Gastroesophageal sphincter (tissue), 4 donors: Measurements from ENCODE around the gene CECR2. TPM values are rescaled to one million over a fixed set of nuclear protein-coding genes. Genes with fewer than 3 reads are reported as not detected.
"Not testable (repeated sequence)": the region's sequence is repeated elsewhere in the genome, so short reads cannot be mapped to it uniquely, and the experiment has no call there.

ENCODE experiments used
- ATAC-seq: fragments of 150-250 bp; one replicate; pipeline ENCODE4 v1.9.1; 2016; ENCODE audit warnings: mild to moderate bottlenecking, moderate library complexity
- H3K27ac ChIP-seq, 4 donors: fragments of 200-600 bp; sonication (generic) in 3 of 4; 1 replicate in 3 of 4; 2 replicates in 1 of 4; pipeline ENCODE4 v1.5.1; 2016 to 2019
- H3K27me3 ChIP-seq: fragments of 200-600 bp; sonication (generic); one replicate; pipeline ENCODE4 v1.5.1; 2019
- H3K36me3 ChIP-seq, 2 donors: fragments of 200-600 bp; sonication (generic); one replicate each; pipeline ENCODE4 v1.5.1; 2019; ENCODE audit warnings: control low read depth in 1 of 2
- H3K4me1 ChIP-seq, 3 donors: fragments of 200-600 bp; sonication (generic); 1 replicate in 2 of 3; 2 replicates in 1 of 3; pipeline ENCODE4 v1.5.1; 2016 to 2019; ENCODE audit warnings: control low read depth in 2 of 3
- H3K4me3 ChIP-seq, 2 donors: fragments of 200-600 bp; sonication (generic); one replicate each; pipeline ENCODE4 v1.5.1; 2019; ENCODE audit warnings: mild to moderate bottlenecking in 1 of 2, moderate library complexity in 1 of 2
- H3K9me3 ChIP-seq, 3 donors: fragments of 200-600 bp; sonication (generic); one replicate each; pipeline ENCODE4 v1.5.1; 2017 to 2019; ENCODE audit warnings: control low read depth in 2 of 3
- CTCF ChIP-seq, 4 experiments: fragments of 200-600 bp in 2 of 4; fragments of 450-650 bp in 2 of 4; sonication (generic) in 1 of 4; IDR thresholded peaks; one replicate each; pipeline ENCODE4 v1.5.1; 2017 to 2019; ENCODE audit warnings: antibody characterized with exemption in 4 of 4, mild to moderate bottlenecking in 2 of 4, moderate library complexity in 2 of 4
- EP300 ChIP-seq: sonication (generic); formaldehyde crosslinking; IDR thresholded peaks from one replicate; pipeline ENCODE4 v1.6.1; 2017; ENCODE audit warnings: antibody characterized with exemption, mild to moderate bottlenecking
- POLR2A ChIP-seq, 2 donors: fragments of 450-650 bp; IDR thresholded peaks; one replicate each; pipeline ENCODE4 v1.6.1; 2017; ENCODE audit warnings: antibody characterized with exemption in 2 of 2, mild to moderate bottlenecking in 2 of 2, moderate library complexity in 1 of 2
- POLR2AphosphoS5 ChIP-seq: sonication (generic); formaldehyde crosslinking; IDR thresholded peaks from one replicate; pipeline ENCODE4 v1.6.1; 2017; ENCODE audit warnings: antibody characterized with exemption
- WGBS, 2 donors: methylation state at CpG; one replicate each; pipeline ENCODE4 v1.1.5; 2018; ENCODE audit warnings: low coverage in 1 of 2; 5-methylcytosine and 5-hydroxymethylcytosine counted together
- total RNA-seq, 4 donors: library from RNA; depleted of rRNA; stranded (reverse); fragments of >200 nt; gene quantifications; one replicate each; pipeline ENCODE4 v1.1.0, GENCODE V29; 2016

CECR2 gene
- total RNA-seq, 4 donors from 2014 or later: 0.72 to 1.7 (median 1.2) TPM

GRCh38 chr22:17559188-17559587 is 189.9 kb downstream of the CECR2 start:
- WGBS, 2 donors: 92 to 94% methylated on average over 8 to 9 of the region's 10 CpGs
- peaks cover 0 to 37% (median 8%) of the 10 kb centered on the region in 3 donors for H3K4me1 ChIP-seq
- no peaks in the 10 kb centered on the region for H3K9me3 ChIP-seq
- TF ChIP-seq CTCF (IDR thresholded peaks at IDR 0.05) (no peak), POLR2A (IDR thresholded peaks at IDR 0.05) (no peak), EP300 (no peak), POLR2AphosphoS5 (no peak)
- no peaks in the 10 kb centered on the region for H3K27me3 ChIP-seq
- no peaks in the 10 kb centered on the region for H3K36me3 ChIP-seq
- H3K27ac ChIP-seq: peak overlapping the region in 2 of 4 donors; percentile 48 to 61
- ATAC-seq: no peak
- no peak overlapping the region for H3K4me3 ChIP-seq

- Histone ChIP-seq H3K27ac (peak within 1 kb of the TSS; percentile 74 to 90 (median 80)), H3K4me3 (peak within 1 kb of the TSS in 1 of 2 donors; percentile 25)
- WGBS, 2 donors: 51 to 70% methylated on average over 4 to 12 of the region's 17 CpGs
These were observed 193.9 kb downstream of the CECR2 start, which contains the start of gene SLC25A18 for GRCh38 chr22:17562906-17563870. SLC25A18 (plus strand) TSS chr22:17563498; CDS start chr22:17579945, 16,447 bp downstream.

GRCh38 chr22:17563936-17564391 is 194.7 kb downstream of the CECR2 start:
- Histone ChIP-seq H3K4me3 (peak overlapping the region in 1 of 2 donors; percentile 25), H3K36me3 (no peaks in the 10 kb centered on the region), H3K4me1 (peaks cover 0 to 31% (median 8%) of the 10 kb centered on the region in 3 donors), H3K27me3 (no peaks in the 10 kb centered on the region), H3K9me3 (no peaks in the 10 kb centered on the region), H3K27ac (peak overlapping the region; percentile 74 to 90 (median 80))
- ATAC-seq: peak; percentile 81
- TF ChIP-seq POLR2A (IDR thresholded peaks at IDR 0.05): no peak
- TF ChIP-seq POLR2AphosphoS5: peak; percentile 69
- WGBS, 2 donors: 34 to 74% methylated on average over 9 to 10 of the region's 11 CpGs

More at GRCh38 chr22:17562906-17563870, 193.9 kb downstream of the CECR2 start, which contains the start of gene SLC25A18:
- TF ChIP-seq EP300 (no peak), CTCF (IDR thresholded peaks at IDR 0.05) (peak in 1 of 4 experiments; percentile 28), POLR2AphosphoS5 (peak; percentile 39)
- H3K9me3 ChIP-seq: no peaks in the 10 kb centered on the region
- ATAC-seq: peak; percentile 65
- H3K27me3 ChIP-seq: no peaks in the 10 kb centered on the region
- no peaks in the 10 kb centered on the region for H3K36me3 ChIP-seq
- peaks cover 0 to 37% (median 8%) of the 10 kb centered on the region in 3 donors for H3K4me1 ChIP-seq

GRCh38 chr22:17566016-17566687 is 196.9 kb downstream of the CECR2 start:
- WGBS, 2 donors: 90 to 93% methylated on average over 8 to 11 of the region's 19 CpGs
- not testable (repeated sequence) for H3K36me3 ChIP-seq, ATAC-seq, H3K4me3 ChIP-seq, H3K9me3 ChIP-seq, H3K27me3 ChIP-seq
- H3K27ac ChIP-seq: peak overlapping the region in 3 of 4 donors; percentile 74 to 90 (median 84)
- H3K4me1 ChIP-seq: peaks cover 7 to 51% (median 22%) of the 10 kb centered on the region in 3 donors

- H3K36me3 ChIP-seq: no peaks in the 10 kb centered on the region
- peaks cover 10 to 57% (median 26%) of the 10 kb centered on the region in 3 donors for H3K4me1 ChIP-seq
- no peak for TF ChIP-seq POLR2AphosphoS5
- no peak for TF ChIP-seq CTCF (IDR thresholded peaks at IDR 0.05)
- no peak for TF ChIP-seq POLR2A (IDR thresholded peaks at IDR 0.05)
- no peak for TF ChIP-seq EP300
- 80 to 88% methylated on average over 5 to 6 of the region's 10 CpGs for WGBS, 2 donors
- no peak overlapping the region for H3K4me3 ChIP-seq
- no peaks in the 10 kb centered on the region for H3K9me3 ChIP-seq
- no peak for ATAC-seq
- peak overlapping the region in 2 of 4 donors; percentile 59 to 90 for H3K27ac ChIP-seq
- no peaks in the 10 kb centered on the region for H3K27me3 ChIP-seq
These were observed 197.5 kb downstream of the CECR2 start for GRCh38 chr22:17566776-17567175.
